CD14-positive monocyte (primary cell): ENCODE measurements around the gene F11R. TPM values are rescaled to one million over a fixed set of nuclear protein-coding genes. Genes with fewer than 3 reads are reported as not detected.
"Not testable (repeated sequence)": the region's sequence is repeated elsewhere in the genome, so short reads cannot be mapped to it uniquely, and the experiment has no call there.

ENCODE experiments used
- DNase-seq, 3 donors: peaks; one replicate each; pipeline ENCODE4 v3.0.0-alpha.2; 2011 to 2022
- H2AFZ ChIP-seq: 2 replicates; pipeline ENCODE4 v1.6.0; 2012; ENCODE audit warnings: mild to moderate bottlenecking, low read depth, low read length, inconsistent platforms; ENCODE audit not compliant: insufficient read depth, poor library complexity, severe bottlenecking
- H3K27ac ChIP-seq, 2 donors: 1 replicate in 1 of 2; 2 replicates in 1 of 2; pipeline ENCODE4 v1.5.1; 2012 to 2013; ENCODE audit warnings: low read length in 2 of 2, control low read depth in 1 of 2, inconsistent platforms in 1 of 2, low read depth in 1 of 2, mild to moderate bottlenecking in 1 of 2
- H3K27me3 ChIP-seq, 2 donors: one replicate each; pipeline versions ENCODE4 v1.6.0 to v1.6.1; 2011 to 2013; ENCODE audit warnings: low read length in 2 of 2; ENCODE audit not compliant: control insufficient read depth in 2 of 2, insufficient read depth in 2 of 2
- H3K36me3 ChIP-seq, 2 donors: replicated peaks in 1 of 2; 1 replicate in 1 of 2; 2 replicates in 1 of 2; pipeline versions ENCODE4 v1.5.1 to v1.6.1; 2012 to 2013; ENCODE audit warnings: low read length in 2 of 2, control low read depth in 1 of 2, inconsistent platforms in 1 of 2, mild to moderate bottlenecking in 1 of 2; ENCODE audit not compliant: insufficient read depth in 2 of 2, control insufficient read depth in 1 of 2
- H3K4me1 ChIP-seq, 2 donors: 1 replicate in 1 of 2; 2 replicates in 1 of 2; pipeline versions ENCODE4 v1.5.1 to v1.6.1; 2012 to 2013; ENCODE audit warnings: low read length in 2 of 2, control low read depth in 1 of 2, inconsistent platforms in 1 of 2, mild to moderate bottlenecking in 1 of 2, moderate library complexity in 1 of 2; ENCODE audit not compliant: insufficient read depth in 2 of 2, control insufficient read depth in 1 of 2
- H3K4me2 ChIP-seq: replicated peaks from 2 replicates; pipeline ENCODE3; 2012; ENCODE audit warnings: low read length, moderate library complexity, mild to moderate bottlenecking; ENCODE audit not compliant: poor library complexity, severe bottlenecking; ENCODE audit errors: extremely low read depth
- H3K4me3 ChIP-seq, 3 experiments: fragments of 200-600 bp in 1 of 3; sonication (generic) in 1 of 3; replicated peaks in 1 of 3; 1 replicate in 2 of 3; 2 replicates in 1 of 3; pipeline ENCODE4 v1.5.1; 2011 to 2013; ENCODE audit warnings: low read length in 3 of 3, mild to moderate bottlenecking in 3 of 3, control low read depth in 2 of 3, low read depth in 2 of 3, inconsistent platforms in 1 of 3, moderate library complexity in 1 of 3
- H3K79me2 ChIP-seq: 2 replicates; pipeline ENCODE4 v1.6.0; 2012; ENCODE audit warnings: mild to moderate bottlenecking, control low read depth, inconsistent platforms, low read length, moderate library complexity; ENCODE audit not compliant: insufficient read depth
- H3K9ac ChIP-seq: 2 replicates; pipeline ENCODE4 v1.6.0; 2017; ENCODE audit warnings: low read length, mild to moderate bottlenecking; ENCODE audit not compliant: insufficient read depth, poor library complexity, severe bottlenecking
- H3K9me3 ChIP-seq, 2 donors: replicated peaks in 1 of 2; 1 replicate in 1 of 2; 2 replicates in 1 of 2; pipeline versions ENCODE4 v1.5.1 to v1.6.1; 2012 to 2013; ENCODE audit warnings: low read length in 2 of 2, control low read depth in 1 of 2; ENCODE audit not compliant: control insufficient read depth in 1 of 2, insufficient read depth in 1 of 2
- H4K20me1 ChIP-seq: 2 replicates; pipeline ENCODE4 v1.6.0; 2012; ENCODE audit warnings: mild to moderate bottlenecking, low read length, control low read depth, moderate library complexity; ENCODE audit not compliant: insufficient read depth
- H3K27ac Mint-ChIP-seq, 7 donors: one replicate each; pipeline ENCODE4 v1.8.0; 2020; ENCODE audit warnings: mild to moderate bottlenecking in 7 of 7, mixed read lengths in 7 of 7, moderate library complexity in 6 of 7, inconsistent platforms in 2 of 7
- H3K27me3 Mint-ChIP-seq, 3 donors: one replicate each; pipeline ENCODE4 v1.8.0; 2021 to 2022; ENCODE audit warnings: low read depth in 3 of 3, mild to moderate bottlenecking in 3 of 3, mixed read lengths in 3 of 3, moderate library complexity in 3 of 3, inconsistent platforms in 1 of 3
- H3K36me3 Mint-ChIP-seq, 2 donors: one replicate each; pipeline ENCODE4 v1.8.0; 2020; ENCODE audit warnings: mixed read lengths in 2 of 2, inconsistent platforms in 1 of 2, mild to moderate bottlenecking in 1 of 2
- H3K4me1 Mint-ChIP-seq: one replicate; pipeline ENCODE4 v1.8.0; 2020; ENCODE audit warnings: mild to moderate bottlenecking, mixed read lengths
- H3K4me3 Mint-ChIP-seq, 2 donors: one replicate each; pipeline ENCODE4 v1.8.0; 2020; ENCODE audit warnings: mild to moderate bottlenecking in 2 of 2, mixed read lengths in 2 of 2, moderate library complexity in 1 of 2
- H3K9me3 Mint-ChIP-seq, 7 donors: one replicate each; pipeline ENCODE4 v1.8.0; 2020 to 2022; ENCODE audit warnings: mixed read lengths in 7 of 7, mild to moderate bottlenecking in 6 of 7, moderate library complexity in 6 of 7, inconsistent platforms in 2 of 7
- WGBS: methylation state at CpG from one replicate; pipeline ENCODE4 v1.1.5; 2013; ENCODE audit warnings: missing lambda C conversion rate; ENCODE audit not compliant: insufficient coverage; 5-methylcytosine and 5-hydroxymethylcytosine counted together
- intact Hi-C, 2 donors: fragments of 100-400 bp; cut with micrococcal nuclease; formaldehyde crosslinking; loops; one replicate each; pipeline versions ENCODE4 v1.15.0 to v1.15.1; 2023
- polyA plus RNA-seq, 3 donors: library from polyadenylated mRNA; depleted of rRNA in 1 of 3; unstranded in 2 of 3; stranded (reverse) in 1 of 3; fragments of 300-500 nt in 2 of 3; fragments of >200 nt in 1 of 3; fragmentation: Illumina TruSeq in 2 of 3; gene quantifications; 1 replicate in 2 of 3; 2 replicates in 1 of 3; pipeline ENCODE4 v1.2.3, GENCODE V29; 2012 to 2021
- TF ChIP-seq, protein P1 (sequence below): fragments of 200-600 bp; IDR thresholded peaks from one replicate; pipeline ENCODE4 v1.8.0; 2022; ENCODE audit warnings: antibody characterized with exemption, mild to moderate bottlenecking

Gene F11R
- polyA plus RNA-seq, 3 donors: 28.8 to 58.0 (median 35.9) TPM

DNA sequence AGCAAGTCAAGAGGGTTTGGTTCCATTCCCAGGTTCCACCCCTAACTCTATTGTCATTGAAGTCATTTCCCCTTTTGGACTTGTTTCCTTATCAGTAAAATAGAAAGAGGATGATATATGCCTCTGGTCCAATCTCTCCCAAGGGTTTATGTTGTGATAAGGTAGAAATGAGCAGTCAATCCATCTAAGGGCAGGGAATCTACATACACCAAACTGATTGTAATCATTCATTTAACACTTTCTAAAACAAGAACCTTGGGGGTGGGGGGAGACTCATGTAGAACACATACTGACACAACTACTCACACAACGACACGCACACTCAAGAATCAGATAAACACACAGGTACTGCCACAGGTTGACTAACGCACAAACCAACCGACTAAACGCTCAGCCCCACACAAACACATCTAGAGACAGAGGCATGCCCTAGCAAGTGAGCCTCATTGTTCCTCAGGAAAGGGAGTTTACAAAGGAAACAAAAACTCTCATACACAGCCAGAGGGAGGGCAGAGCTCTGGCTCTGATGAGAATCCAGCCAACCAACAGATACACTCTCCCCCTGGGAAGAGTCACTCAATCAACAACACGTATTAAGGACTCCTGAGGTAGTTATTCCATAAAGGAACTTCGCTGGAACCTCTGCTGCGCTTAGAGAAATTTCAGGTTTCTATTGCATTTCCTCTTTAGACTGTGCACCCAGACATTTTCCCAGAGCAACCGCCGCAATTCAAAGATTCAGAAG lies 1.0 kb downstream of the F11R start:
- Histone ChIP-seq H3K9ac (peak overlapping the region; percentile 68), H3K79me2 (peaks cover 39% of the 10 kb centered on the region), H3K4me3 (peak overlapping the region; percentile 59 to 87 (median 60)), H3K4me1 (peaks cover 44 to 51% of the 10 kb centered on the region in 2 donors), H3K27me3 (no peaks in the 10 kb centered on the region), H3K27ac (peak overlapping the region; percentile 38 to 73), H2AFZ (peak overlapping the region; percentile 73), H4K20me1 (no peaks in the 10 kb centered on the region), H3K9me3 (no peaks in the 10 kb centered on the region), H3K4me2 (peak overlapping the region; percentile 90), H3K36me3 (no peaks in the 10 kb centered on the region)
- peak in 2 of 3 donors; percentile 21 to 40 for DNase-seq
- TF ChIP-seq, protein P1, sequence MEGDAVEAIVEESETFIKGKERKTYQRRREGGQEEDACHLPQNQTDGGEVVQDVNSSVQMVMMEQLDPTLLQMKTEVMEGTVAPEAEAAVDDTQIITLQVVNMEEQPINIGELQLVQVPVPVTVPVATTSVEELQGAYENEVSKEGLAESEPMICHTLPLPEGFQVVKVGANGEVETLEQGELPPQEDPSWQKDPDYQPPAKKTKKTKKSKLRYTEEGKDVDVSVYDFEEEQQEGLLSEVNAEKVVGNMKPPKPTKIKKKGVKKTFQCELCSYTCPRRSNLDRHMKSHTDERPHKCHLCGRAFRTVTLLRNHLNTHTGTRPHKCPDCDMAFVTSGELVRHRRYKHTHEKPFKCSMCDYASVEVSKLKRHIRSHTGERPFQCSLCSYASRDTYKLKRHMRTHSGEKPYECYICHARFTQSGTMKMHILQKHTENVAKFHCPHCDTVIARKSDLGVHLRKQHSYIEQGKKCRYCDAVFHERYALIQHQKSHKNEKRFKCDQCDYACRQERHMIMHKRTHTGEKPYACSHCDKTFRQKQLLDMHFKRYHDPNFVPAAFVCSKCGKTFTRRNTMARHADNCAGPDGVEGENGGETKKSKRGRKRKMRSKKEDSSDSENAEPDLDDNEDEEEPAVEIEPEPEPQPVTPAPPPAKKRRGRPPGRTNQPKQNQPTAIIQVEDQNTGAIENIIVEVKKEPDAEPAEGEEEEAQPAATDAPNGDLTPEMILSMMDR: no peak
- Mint-ChIP-seq H3K9me3 (peaks cover 0 to 2% (median 0%) of the 10 kb centered on the region in 7 donors), H3K27ac (peak overlapping the region; percentile 73 to 96 (median 92)), H3K4me3 (peak overlapping the region; percentile 93 to 95), H3K36me3 (peaks cover 3 to 8% of the 10 kb centered on the region in 2 donors), H3K27me3 (peaks cover 1 to 12% (median 2%) of the 10 kb centered on the region in 3 donors), H3K4me1 (peaks cover 51% of the 10 kb centered on the region)
- intact Hi-C loops: loop anchor here in 1 of 2 donors (1.0 kb wide), 1 partner anchor 24 kb away; no protein-coding TSS in a partner anchor
- WGBS: 2% methylated on average over 8 of the region's 10 CpGs

DNA sequence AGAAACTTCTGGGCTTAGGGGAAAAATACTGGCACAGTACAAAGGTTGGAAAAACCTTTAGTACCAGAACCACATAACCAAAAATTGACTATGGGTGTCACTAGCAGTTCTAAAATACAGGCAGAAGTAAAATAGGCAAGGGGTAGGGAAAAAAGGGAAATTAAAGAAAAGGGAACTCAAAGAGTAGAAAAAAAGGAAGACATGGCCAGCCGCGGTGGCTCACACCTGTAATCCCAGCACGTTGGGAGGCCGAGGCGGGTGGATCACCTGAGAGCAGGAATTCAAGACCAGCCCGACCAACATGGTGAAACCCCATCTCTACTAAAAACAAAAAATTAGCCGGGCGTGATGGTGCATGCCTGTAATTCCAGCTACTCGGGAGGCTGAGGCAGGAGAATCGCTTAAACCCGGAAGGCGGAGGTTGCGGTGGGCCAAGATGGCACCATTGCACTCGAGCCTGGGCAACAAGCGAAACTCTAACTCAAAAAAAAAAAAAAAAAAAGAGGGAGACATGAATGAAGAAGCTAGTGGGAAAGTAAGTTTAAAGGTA lies 1.8 kb downstream of the F11R start:
- H3K36me3 ChIP-seq, H3K9ac ChIP-seq, H4K20me1 ChIP-seq, H3K9me3 Mint-ChIP-seq, H3K9me3 ChIP-seq, H3K27me3 ChIP-seq, H3K36me3 Mint-ChIP-seq, intact Hi-C loops, H2AFZ ChIP-seq: not testable (repeated sequence)
- H3K27ac ChIP-seq: peak overlapping the region in 1 of 2 donors; percentile 66
- Mint-ChIP-seq H3K27ac (peak overlapping the region; percentile 73 to 94 (median 79)), H3K27me3 (peaks cover 1 to 12% (median 2%) of the 10 kb centered on the region in 3 donors), H3K4me1 (peaks cover 55% of the 10 kb centered on the region), H3K4me3 (peak overlapping the region; percentile 93 to 95)
- 0% methylated on average over 2 of the region's 15 CpGs for WGBS
- peak overlapping the region in 1 of 3 experiments; percentile 87 for H3K4me3 ChIP-seq
- H3K4me1 ChIP-seq: peaks cover 51 to 57% of the 10 kb centered on the region in 2 donors
- DNase-seq: peak in 2 of 3 donors; percentile 53 to 54
- peaks cover 44% of the 10 kb centered on the region for H3K79me2 ChIP-seq
- peak overlapping the region; percentile 90 for H3K4me2 ChIP-seq
